Activated T-cell treated with anti-CD3 and anti-CD28 coated beads, Interleukin-2, amount 50 U/mL, for 72 hours (primary cell): ENCODE data around the gene STK4. TPM values are rescaled to one million over a fixed set of nuclear protein-coding genes. Genes with fewer than 3 reads are reported as not detected.

Experiments
- ATAC-seq, 2 donors: fragments of 150-1000 bp; cut with Tn5 transposase; replicated peaks in 1 of 2; 2 replicates each; pipeline ENCODE4 v1.10.0; 2021; ENCODE audit warnings: moderate library complexity in 2 of 2, mild to moderate bottlenecking in 1 of 2
- DNase-seq, 2 donors: peaks; one replicate each; pipeline ENCODE4 v3.0.0; 2021 to 2022; ENCODE audit warnings: mixed read lengths in 1 of 2
- H3K27ac Mint-ChIP-seq: one replicate; pipeline ENCODE4 v1.8.0; 2022; ENCODE audit warnings: mild to moderate bottlenecking, moderate library complexity, mixed read lengths
- H3K27me3 Mint-ChIP-seq: one replicate; pipeline ENCODE4 v1.8.0; 2022; ENCODE audit warnings: low read depth, mixed read lengths
- H3K36me3 Mint-ChIP-seq, 2 donors: one replicate each; pipeline ENCODE4 v1.8.0; 2022; ENCODE audit warnings: mixed read lengths in 2 of 2, mild to moderate bottlenecking in 1 of 2; ENCODE audit not compliant: insufficient read depth in 2 of 2
- H3K4me1 Mint-ChIP-seq: one replicate; pipeline ENCODE4 v1.8.0; 2022; ENCODE audit warnings: low read depth, mixed read lengths
- H3K4me3 Mint-ChIP-seq, 2 donors: one replicate each; pipeline ENCODE4 v1.8.0; 2022; ENCODE audit warnings: mild to moderate bottlenecking in 2 of 2, mixed read lengths in 2 of 2, moderate library complexity in 2 of 2
- H3K9me3 Mint-ChIP-seq, 2 donors: one replicate each; pipeline ENCODE4 v1.8.0; 2022; ENCODE audit warnings: mixed read lengths in 2 of 2
- total RNA-seq, 2 donors: library from RNA; stranded (reverse); gene quantifications; one replicate each; pipeline ENCODE4 v1.2.3, GENCODE V29; 2022

Gene STK4
- total RNA-seq, 2 donors from 2014 or later = 161 to 162 TPM

- ATAC-seq (peak; percentile 39 to 58), DNase-seq (no peak)
- no peaks in the 10 kb centered on the region for H3K9me3 Mint-ChIP-seq
- H3K36me3 Mint-ChIP-seq = peaks cover 8 to 19% of the 10 kb centered on the region in 2 donors
- no peaks in the 10 kb centered on the region for H3K27me3 Mint-ChIP-seq
- H3K4me3 Mint-ChIP-seq = no peak overlapping the region
- H3K4me1 Mint-ChIP-seq = peaks cover 7% of the 10 kb centered on the region
- H3K27ac Mint-ChIP-seq = peak overlapping the region; percentile 68
These were observed 25.1 kb upstream of the STK4 start for GRCh38 chr20:44941120-44941691.

- Mint-ChIP-seq H3K4me1 (peaks cover 11% of the 10 kb centered on the region), H3K27ac (peak overlapping the region; percentile 8), H3K4me3 (no peak overlapping the region), H3K36me3 (peaks cover 12 to 26% of the 10 kb centered on the region in 2 donors), H3K9me3 (no peaks in the 10 kb centered on the region), H3K27me3 (no peaks in the 10 kb centered on the region)
- DNase-seq = no peak
- ATAC-seq = peak in 1 of 2 donors; percentile 22
These were observed 23.9 kb upstream of the STK4 start for GRCh38 chr20:44942264-44942973.

- ATAC-seq (no peak), DNase-seq (no peak)
- no peaks in the 10 kb centered on the region for H3K9me3 Mint-ChIP-seq
- H3K36me3 Mint-ChIP-seq = peaks cover 12 to 30% of the 10 kb centered on the region in 2 donors
- no peaks in the 10 kb centered on the region for H3K27me3 Mint-ChIP-seq
- peaks cover 11% of the 10 kb centered on the region for H3K4me1 Mint-ChIP-seq
- no peak overlapping the region for H3K4me3 Mint-ChIP-seq
- H3K27ac Mint-ChIP-seq = peak overlapping the region; percentile 16
These were observed 22.5 kb upstream of the STK4 start for GRCh38 chr20:44943828-44944227.

GRCh38 chr20:44945261-44945660 is 21.1 kb upstream of the STK4 start:
- ATAC-seq = no peak
- Mint-ChIP-seq H3K4me3 (no peak overlapping the region), H3K27ac (peak overlapping the region; percentile 85), H3K4me1 (peaks cover 9% of the 10 kb centered on the region), H3K27me3 (no peaks in the 10 kb centered on the region), H3K9me3 (no peaks in the 10 kb centered on the region), H3K36me3 (peaks cover 14 to 42% of the 10 kb centered on the region in 2 donors)
- DNase-seq = no peak

- DNase-seq = no peak
- H3K9me3 Mint-ChIP-seq = no peaks in the 10 kb centered on the region
- peaks cover 4% of the 10 kb centered on the region for H3K4me1 Mint-ChIP-seq
- no peak for ATAC-seq
- H3K4me3 Mint-ChIP-seq = no peak overlapping the region
- H3K27ac Mint-ChIP-seq = peak overlapping the region; percentile 13
- no peaks in the 10 kb centered on the region for H3K27me3 Mint-ChIP-seq
- H3K36me3 Mint-ChIP-seq = peaks cover 12 to 39% of the 10 kb centered on the region in 2 donors
These were observed 19.9 kb upstream of the STK4 start for GRCh38 chr20:44946271-44946852.

- ATAC-seq (no peak), DNase-seq (no peak)
- Mint-ChIP-seq H3K4me1 (peaks cover 9% of the 10 kb centered on the region), H3K27me3 (no peaks in the 10 kb centered on the region), H3K27ac (no peak overlapping the region), H3K4me3 (no peak overlapping the region), H3K9me3 (no peaks in the 10 kb centered on the region), H3K36me3 (peaks cover 15 to 42% of the 10 kb centered on the region in 2 donors)
These were observed 18.2 kb upstream of the STK4 start for GRCh38 chr20:44948107-44948506.

GRCh38 chr20:44948513-44948912 is 17.8 kb upstream of the STK4 start:
- Mint-ChIP-seq H3K36me3 (peaks cover 19 to 46% of the 10 kb centered on the region in 2 donors), H3K4me3 (no peak overlapping the region), H3K27ac (no peak overlapping the region), H3K9me3 (no peaks in the 10 kb centered on the region), H3K4me1 (peaks cover 9% of the 10 kb centered on the region), H3K27me3 (no peaks in the 10 kb centered on the region)
- ATAC-seq (no peak), DNase-seq (no peak)

GRCh38 chr20:44950368-44950767 is 15.9 kb upstream of the STK4 start:
- Mint-ChIP-seq H3K9me3 (no peaks in the 10 kb centered on the region), H3K27me3 (no peaks in the 10 kb centered on the region), H3K36me3 (peaks cover 29 to 52% of the 10 kb centered on the region in 2 donors), H3K4me3 (no peak overlapping the region), H3K27ac (no peak overlapping the region), H3K4me1 (peaks cover 10% of the 10 kb centered on the region)
- ATAC-seq (no peak), DNase-seq (no peak)

- H3K36me3 Mint-ChIP-seq = peaks cover 31 to 59% of the 10 kb centered on the region in 2 donors
- H3K4me1 Mint-ChIP-seq = peaks cover 28% of the 10 kb centered on the region
- DNase-seq (no peak), ATAC-seq (no peak)
- H3K9me3 Mint-ChIP-seq = no peaks in the 10 kb centered on the region
- no peaks in the 10 kb centered on the region for H3K27me3 Mint-ChIP-seq
- H3K27ac Mint-ChIP-seq = peak overlapping the region; percentile 15
- H3K4me3 Mint-ChIP-seq = no peak overlapping the region
These were observed 13.6 kb upstream of the STK4 start for GRCh38 chr20:44952731-44953130.

- DNase-seq (no peak), ATAC-seq (no peak)
- Mint-ChIP-seq H3K4me1 (peaks cover 43% of the 10 kb centered on the region), H3K36me3 (peaks cover 36 to 60% of the 10 kb centered on the region in 2 donors), H3K27ac (no peak overlapping the region), H3K4me3 (no peak overlapping the region), H3K9me3 (no peaks in the 10 kb centered on the region), H3K27me3 (no peaks in the 10 kb centered on the region)
These were observed 12.1 kb upstream of the STK4 start for GRCh38 chr20:44954211-44954610.

- Mint-ChIP-seq H3K4me3 (no peak overlapping the region), H3K27ac (no peak overlapping the region), H3K36me3 (peaks cover 38 to 56% of the 10 kb centered on the region in 2 donors), H3K4me1 (peaks cover 50% of the 10 kb centered on the region), H3K9me3 (no peaks in the 10 kb centered on the region), H3K27me3 (no peaks in the 10 kb centered on the region)
- ATAC-seq (no peak), DNase-seq (no peak)
These were observed 11.0 kb upstream of the STK4 start for GRCh38 chr20:44955270-44955669.

GRCh38 chr20:44956410-44956809 is 9.9 kb upstream of the STK4 start:
- Mint-ChIP-seq H3K4me1 (peaks cover 61% of the 10 kb centered on the region), H3K4me3 (peak overlapping the region in 1 of 2 donors; percentile 16), H3K27me3 (no peaks in the 10 kb centered on the region), H3K9me3 (no peaks in the 10 kb centered on the region), H3K36me3 (peaks cover 38 to 54% of the 10 kb centered on the region in 2 donors), H3K27ac (peak overlapping the region; percentile 64)
- ATAC-seq (no peak), DNase-seq (no peak)

GRCh38 chr20:44958276-44958675 is 8.0 kb upstream of the STK4 start:
- H3K36me3 Mint-ChIP-seq = peaks cover 29 to 45% of the 10 kb centered on the region in 2 donors
- DNase-seq (no peak), ATAC-seq (no peak)
- H3K9me3 Mint-ChIP-seq = peaks cover 0 to 2% of the 10 kb centered on the region in 2 donors
- peak overlapping the region; percentile 96 for H3K27ac Mint-ChIP-seq
- no peaks in the 10 kb centered on the region for H3K27me3 Mint-ChIP-seq
- H3K4me1 Mint-ChIP-seq = peaks cover 72% of the 10 kb centered on the region
- peak overlapping the region; percentile 94 to 99 for H3K4me3 Mint-ChIP-seq
